Eye (tissue), 1 donor: ENCODE results near the gene C18orf63.
A peak's percentile ranks its signal among the peaks of the same experiment; 100 is the strongest.

Experiments
- DNase-seq: peaks from one replicate; pipeline ENCODE4 v3.0.0-alpha.2; 2015

Gene C18orf63

GRCh38 chr18:74331404-74331803 lies 15.8 kb downstream of the C18orf63 start:
- no peak for DNase-seq

- DNase-seq = no peak
Observed at GRCh38 chr18:74333091-74333490, 17.5 kb downstream of the C18orf63 start.

GRCh38 chr18:74334242-74334893 lies 18.7 kb downstream of the C18orf63 start:
- no peak for DNase-seq

GRCh38 chr18:74336656-74337055 lies 21.0 kb downstream of the C18orf63 start:
- no peak for DNase-seq

GRCh38 chr18:74337155-74337911 lies 21.7 kb downstream of the C18orf63 start:
- DNase-seq = no peak

GRCh38 chr18:74337912-74338309 lies 22.3 kb downstream of the C18orf63 start:
- DNase-seq = no peak

- peak; percentile 80 for DNase-seq
Observed at GRCh38 chr18:74342416-74343043, 26.9 kb downstream of the C18orf63 start.

- no peak for DNase-seq
Observed at GRCh38 chr18:74346206-74346605, 30.6 kb downstream of the C18orf63 start.

- no peak for DNase-seq
Observed at GRCh38 chr18:74348581-74348980, 32.9 kb downstream of the C18orf63 start.

GRCh38 chr18:74351354-74351753 lies 35.7 kb downstream of the C18orf63 start:
- no peak for DNase-seq

- DNase-seq = peak; percentile 89
Observed at GRCh38 chr18:74353169-74353775, 37.6 kb downstream of the C18orf63 start.

GRCh38 chr18:74356959-74357358 lies 41.3 kb downstream of the C18orf63 start:
- DNase-seq = no peak

GRCh38 chr18:74360852-74361655 lies 45.4 kb downstream of the C18orf63 start:
- peak; percentile 62 for DNase-seq

- DNase-seq = no peak
Observed at GRCh38 chr18:74367905-74368304, 52.3 kb downstream of the C18orf63 start.

- DNase-seq = no peak
Observed at GRCh38 chr18:74368901-74369705, 53.5 kb downstream of the C18orf63 start.

GRCh38 chr18:74370115-74370514 lies 54.5 kb downstream of the C18orf63 start:
- peak; percentile 24 for DNase-seq

GRCh38 chr18:74373428-74373827 lies 57.8 kb downstream of the C18orf63 start:
- DNase-seq = no peak

GRCh38 chr18:74375999-74376398 lies 60.4 kb downstream of the C18orf63 start:
- no peak for DNase-seq

GRCh38 chr18:74376523-74376922 lies 60.9 kb downstream of the C18orf63 start:
- DNase-seq = no peak

- no peak for DNase-seq
Observed at GRCh38 chr18:74377776-74378175, 62.1 kb downstream of the C18orf63 start.

- no peak for DNase-seq
Observed at GRCh38 chr18:74378179-74378682, 62.6 kb downstream of the C18orf63 start.

- no peak for DNase-seq
Observed at GRCh38 chr18:74380916-74381315, 65.3 kb downstream of the C18orf63 start.
